22Rv1 (cell line): Measurements from ENCODE around the gene ZC3H10.

Experiments used
- ZFX ChIP-seq: fragments of 450-650 bp; IDR thresholded peaks from 2 replicates; pipeline ENCODE4 v1.6.1; 2017; ENCODE audit warnings: antibody characterized with exemption, borderline replicate concordance
- TF ChIP-seq, protein P1 (sequence below): fragments of 450-650 bp; IDR thresholded peaks from 2 replicates; pipeline ENCODE4 v1.5.1; 2017; ENCODE audit warnings: mild to moderate bottlenecking

DNA sequence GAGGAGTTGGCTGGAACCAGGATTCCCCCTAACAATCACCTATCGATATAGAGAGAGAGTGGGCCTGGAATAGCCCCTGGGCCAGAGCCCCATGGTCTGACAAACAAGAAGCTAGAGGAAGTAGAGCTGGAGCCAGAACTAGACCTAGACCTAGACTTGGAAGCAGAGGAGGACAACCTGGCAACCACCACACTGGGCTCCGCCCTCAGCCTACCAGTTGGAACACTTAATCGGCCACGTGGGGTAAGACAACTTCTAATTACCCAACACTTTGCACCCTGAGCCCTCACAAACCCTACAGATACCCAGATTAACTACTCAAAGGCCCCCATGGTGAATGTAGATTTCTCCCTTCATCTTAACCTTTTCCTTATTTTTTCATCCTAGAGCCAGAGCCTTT is 18.3 kb upstream of the ZC3H10 start:
- TF ChIP-seq, protein P1, sequence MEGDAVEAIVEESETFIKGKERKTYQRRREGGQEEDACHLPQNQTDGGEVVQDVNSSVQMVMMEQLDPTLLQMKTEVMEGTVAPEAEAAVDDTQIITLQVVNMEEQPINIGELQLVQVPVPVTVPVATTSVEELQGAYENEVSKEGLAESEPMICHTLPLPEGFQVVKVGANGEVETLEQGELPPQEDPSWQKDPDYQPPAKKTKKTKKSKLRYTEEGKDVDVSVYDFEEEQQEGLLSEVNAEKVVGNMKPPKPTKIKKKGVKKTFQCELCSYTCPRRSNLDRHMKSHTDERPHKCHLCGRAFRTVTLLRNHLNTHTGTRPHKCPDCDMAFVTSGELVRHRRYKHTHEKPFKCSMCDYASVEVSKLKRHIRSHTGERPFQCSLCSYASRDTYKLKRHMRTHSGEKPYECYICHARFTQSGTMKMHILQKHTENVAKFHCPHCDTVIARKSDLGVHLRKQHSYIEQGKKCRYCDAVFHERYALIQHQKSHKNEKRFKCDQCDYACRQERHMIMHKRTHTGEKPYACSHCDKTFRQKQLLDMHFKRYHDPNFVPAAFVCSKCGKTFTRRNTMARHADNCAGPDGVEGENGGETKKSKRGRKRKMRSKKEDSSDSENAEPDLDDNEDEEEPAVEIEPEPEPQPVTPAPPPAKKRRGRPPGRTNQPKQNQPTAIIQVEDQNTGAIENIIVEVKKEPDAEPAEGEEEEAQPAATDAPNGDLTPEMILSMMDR = no peak
- TF ChIP-seq ZFX = no peak
